Right lobe of liver (tissue), 4 donors: ENCODE data around the gene PGLYRP3.

Experiments used
- CTCF ChIP-seq, 4 donors: fragments of 200-600 bp in 3 of 4; fragments of 450-650 bp in 1 of 4; IDR thresholded peaks; one replicate each; pipeline versions ENCODE4 v1.5.1 to v1.8.0; 2016 to 2022; ENCODE audit warnings: antibody characterized with exemption in 4 of 4, mild to moderate bottlenecking in 2 of 4
- POLR2A ChIP-seq: fragments of 450-650 bp; IDR thresholded peaks from one replicate; pipeline ENCODE4 v1.6.1; 2017; ENCODE audit warnings: antibody characterized with exemption, mild to moderate bottlenecking
- donor health status: DM: no; HTN: no; CAD: no.
- donor health status: DM: no; HTN: no; CAD: no.
- donor health status: DM: no; HTN: yes; CAD: no.

GRCh38 chr1:153271711-153272110 is 41.0 kb downstream of the PGLYRP3 start:
- TF ChIP-seq CTCF (IDR thresholded peaks at IDR 0.05) (no peak), POLR2A (no peak)
